ENCODE data around the gene PCDHB3.
A peak's percentile ranks its signal among the peaks of the same experiment; 100 is the strongest.
"Not testable (repeated sequence)": the region's sequence is repeated elsewhere in the genome, so short reads cannot be mapped to it uniquely, and the experiment has no call there.

Gene PCDHB3

DNA sequence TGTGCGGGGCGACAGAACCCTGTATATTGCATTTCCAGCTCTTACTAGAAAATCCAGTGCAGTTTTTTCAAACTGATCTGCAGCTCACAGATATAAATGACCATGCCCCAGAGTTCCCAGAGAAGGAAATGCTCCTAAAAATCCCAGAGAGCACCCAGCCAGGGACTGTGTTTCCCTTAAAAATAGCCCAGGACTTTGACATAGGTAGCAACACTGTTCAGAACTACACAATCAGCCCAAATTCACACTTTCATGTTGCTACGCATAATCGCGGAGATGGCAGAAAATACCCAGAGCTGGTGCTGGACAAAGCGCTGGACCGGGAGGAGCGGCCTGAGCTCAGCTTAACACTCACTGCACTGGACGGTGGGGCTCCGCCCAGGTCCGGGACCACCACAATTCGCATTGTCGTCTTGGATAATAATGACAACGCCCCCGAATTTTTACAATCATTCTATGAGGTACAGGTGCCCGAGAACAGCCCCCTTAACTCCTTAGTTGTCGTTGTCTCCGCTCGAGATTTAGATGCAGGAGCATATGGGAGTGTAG, 35.5 kb downstream of the PCDHB3 start:
- no peak for DNase-seq

DNA sequence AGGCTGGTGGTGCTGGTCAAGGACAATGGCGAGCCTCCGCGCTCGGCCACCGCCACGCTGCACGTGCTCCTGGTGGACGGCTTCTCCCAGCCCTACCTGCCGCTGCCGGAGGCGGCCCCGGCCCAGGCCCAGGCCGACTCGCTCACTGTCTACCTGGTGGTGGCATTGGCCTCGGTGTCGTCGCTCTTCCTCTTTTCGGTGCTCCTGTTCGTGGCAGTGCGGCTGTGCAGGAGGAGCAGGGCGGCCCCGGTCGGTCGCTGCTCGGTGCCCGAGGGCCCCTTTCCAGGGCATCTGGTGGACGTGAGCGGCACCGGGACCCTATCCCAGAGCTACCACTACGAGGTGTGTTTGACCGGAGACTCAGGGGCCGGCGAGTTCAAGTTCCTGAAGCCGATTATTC, 37.1 kb downstream of the PCDHB3 start:
- DNase-seq: not testable (repeated sequence)

DNA sequence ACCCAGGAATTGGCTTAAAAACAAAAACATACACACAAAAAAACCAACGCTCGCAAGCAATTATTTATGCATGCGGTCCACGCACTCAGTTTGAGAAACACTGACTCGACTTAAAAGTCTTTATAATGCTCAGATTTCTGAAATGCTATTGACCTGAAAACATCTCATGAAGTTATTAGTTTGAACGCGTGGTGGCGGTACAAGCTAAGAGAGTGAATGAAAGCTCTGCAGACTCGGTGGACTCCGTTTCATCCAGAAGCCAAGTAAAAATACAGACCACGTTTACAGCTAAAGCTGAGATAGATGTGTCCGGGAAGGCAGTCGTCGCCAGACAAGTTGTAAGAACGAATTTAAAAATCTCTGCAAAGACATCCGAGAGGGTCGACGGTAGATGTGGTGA, 49.5 kb downstream of the PCDHB3 start, which contains the start of gene PCDHB6:
PCDHB6 (plus strand) TSS at position 246 of the 400 bp plus-strand sequence. CDS start 201 bp downstream, outside the sequence.
- DNase-seq: peak in 1 of 51 donors; percentile 2

DNA sequence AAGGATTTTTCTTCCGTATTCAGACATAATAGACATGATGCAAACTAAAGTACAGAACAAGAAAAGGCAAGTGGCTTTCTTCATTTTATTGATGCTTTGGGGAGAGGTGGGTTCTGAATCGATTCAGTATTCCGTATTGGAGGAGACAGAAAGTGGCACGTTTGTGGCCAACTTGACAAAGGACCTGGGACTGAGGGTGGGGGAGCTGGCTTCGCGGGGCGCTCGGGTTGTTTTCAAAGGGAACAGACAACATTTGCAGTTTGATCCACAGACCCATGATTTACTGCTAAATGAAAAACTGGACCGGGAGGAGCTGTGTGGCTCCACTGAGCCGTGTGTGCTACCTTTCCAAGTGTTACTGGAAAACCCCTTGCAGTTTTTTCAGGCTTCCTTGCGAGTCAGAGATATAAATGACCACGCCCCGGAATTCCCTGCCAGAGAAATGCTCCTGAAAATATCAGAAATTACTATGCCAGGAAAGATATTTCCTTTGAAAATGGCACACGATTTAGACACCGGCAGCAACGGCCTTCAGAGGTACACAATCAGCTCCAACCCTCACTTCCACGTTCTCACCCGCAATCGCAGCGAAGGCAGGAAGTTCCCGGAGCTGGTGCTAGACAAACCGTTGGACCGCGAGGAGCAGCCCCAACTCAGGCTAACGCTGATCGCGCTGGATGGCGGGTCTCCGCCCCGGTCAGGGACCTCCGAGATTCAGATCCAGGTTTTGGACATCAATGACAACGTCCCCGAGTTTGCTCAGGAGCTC, 50.1 kb downstream of the PCDHB3 start:
- DNase-seq: no peak

DNA sequence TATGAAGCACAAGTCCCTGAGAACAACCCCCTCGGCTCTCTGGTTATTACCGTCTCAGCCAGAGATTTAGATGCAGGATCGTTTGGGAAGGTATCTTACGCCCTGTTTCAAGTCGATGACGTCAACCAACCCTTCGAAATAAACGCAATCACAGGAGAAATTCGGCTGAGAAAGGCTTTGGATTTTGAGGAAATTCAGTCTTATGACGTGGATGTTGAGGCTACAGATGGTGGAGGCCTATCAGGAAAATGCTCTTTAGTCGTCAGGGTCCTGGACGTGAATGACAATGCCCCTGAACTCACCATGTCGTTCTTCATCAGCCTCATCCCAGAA, 50.7 kb downstream of the PCDHB3 start:
- DNase-seq: no peak

DNA sequence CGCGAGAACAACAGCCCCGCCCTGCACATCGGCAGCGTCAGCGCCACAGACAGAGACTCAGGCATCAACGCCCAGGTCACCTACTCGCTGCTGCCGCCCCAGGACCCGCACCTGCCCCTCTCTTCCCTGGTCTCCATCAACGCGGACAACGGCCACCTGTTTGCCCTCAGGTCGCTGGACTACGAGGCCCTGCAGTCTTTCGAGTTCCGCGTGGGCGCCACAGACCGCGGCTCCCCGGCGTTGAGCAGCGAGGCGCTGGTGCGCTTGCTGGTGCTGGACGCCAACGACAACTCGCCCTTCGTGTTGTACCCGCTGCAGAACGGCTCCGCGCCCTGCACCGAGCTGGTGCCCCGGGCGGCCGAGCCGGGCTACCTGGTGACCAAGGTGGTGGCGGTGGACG, 51.4 kb downstream of the PCDHB3 start:
- DNase-seq: not testable (repeated sequence)

DNA sequence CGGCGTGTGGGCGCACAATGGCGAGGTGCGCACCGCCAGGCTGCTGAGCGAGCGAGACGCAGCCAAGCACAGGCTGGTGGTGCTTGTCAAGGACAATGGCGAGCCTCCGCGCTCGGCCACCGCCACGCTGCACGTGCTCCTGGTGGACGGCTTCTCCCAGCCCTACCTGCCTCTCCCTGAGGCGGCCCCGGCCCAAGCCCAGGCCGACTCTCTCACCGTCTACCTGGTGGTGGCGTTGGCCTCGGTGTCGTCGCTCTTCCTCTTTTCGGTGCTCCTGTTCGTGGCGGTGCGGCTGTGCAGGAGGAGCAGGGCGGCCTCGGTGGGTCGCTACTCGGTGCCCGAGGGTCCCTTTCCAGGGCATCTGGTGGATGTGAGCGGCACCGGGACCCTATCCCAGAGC, 51.8 kb downstream of the PCDHB3 start:
- not testable (repeated sequence) for DNase-seq

Measured in hypothalamus (tissue), 51 donors.